Body of pancreas (tissue), 4 donors: Measurements from ENCODE around the gene CFAP92. TPM values are rescaled to one million over a fixed set of nuclear protein-coding genes. Genes with fewer than 3 reads are reported as not detected.

Experiments used
- ATAC-seq: fragments of 150-250 bp; one replicate; pipeline ENCODE4 v1.9.1; 2016
- DNase-seq, 4 donors: peaks; one replicate each; pipeline ENCODE4 v3.0.0-alpha.2; 2019
- H3K27ac ChIP-seq, 4 donors: fragments of 200-600 bp; sonication (generic); 1 replicate in 3 of 4; 2 replicates in 1 of 4; pipeline versions ENCODE4 v1.5.1 to v1.6.1; 2016 to 2019; ENCODE audit warnings: mild to moderate bottlenecking in 1 of 4, mixed read lengths in 1 of 4, moderate library complexity in 1 of 4
- H3K27me3 ChIP-seq, 2 donors: fragments of 200-600 bp; sonication (generic); one replicate each; pipeline ENCODE4 v1.6.0; 2016; ENCODE audit warnings: mild to moderate bottlenecking in 1 of 2
- H3K36me3 ChIP-seq, 2 donors: fragments of 200-600 bp; sonication (generic); replicated peaks in 1 of 2; 2 replicates each; pipeline ENCODE4 v1.5.1; 2016; ENCODE audit warnings: low read depth in 2 of 2; ENCODE audit not compliant: insufficient read depth in 1 of 2
- H3K4me1 ChIP-seq: fragments of 200-600 bp; sonication (generic); one replicate; pipeline ENCODE4 v1.6.0; 2016
- H3K4me3 ChIP-seq, 2 donors: fragments of 200-600 bp; sonication (generic); 1 replicate in 1 of 2; 2 replicates in 1 of 2; pipeline ENCODE4 v1.5.1; 2016 to 2019
- H3K9me3 ChIP-seq, 3 donors: fragments of 200-600 bp; sonication (generic); 1 replicate in 2 of 3; 2 replicates in 1 of 3; pipeline ENCODE4 v1.5.1; 2016
- CTCF ChIP-seq, 7 experiments: fragments of 450-650 bp in 4 of 7; fragments of 200-600 bp in 3 of 7; sonication (generic) in 3 of 7; IDR thresholded peaks; one replicate each; pipeline ENCODE4 v1.5.1; 2016 to 2019; ENCODE audit warnings: antibody characterized with exemption in 7 of 7
- POLR2A ChIP-seq, 3 donors: fragments of 450-650 bp; IDR thresholded peaks; one replicate each; pipeline ENCODE4 v1.6.1; 2016; ENCODE audit warnings: antibody characterized with exemption in 3 of 3, mild to moderate bottlenecking in 2 of 3
- WGBS, 2 donors: methylation state at CpG; one replicate each; pipeline ENCODE4 v1.1.5; 2017; 5-methylcytosine and 5-hydroxymethylcytosine counted together
- intact Hi-C: fragments of 100-400 bp; cut with DNase I; formaldehyde crosslinking; loops from one replicate; pipeline ENCODE4 v1.15.1; 2023
- total RNA-seq, 2 donors: library from RNA; depleted of rRNA; stranded (reverse); fragments of >200 nt; gene quantifications; one replicate each; pipeline ENCODE4 v1.1.0, GENCODE V29; 2016

Gene CFAP92
- total RNA-seq, 2 donors from 2014 or later, result not detected

GRCh38 chr3:128907706-128908445 lies 86.0 kb downstream of the CFAP92 start:
- H3K4me3 ChIP-seq, result no peak overlapping the region
- H3K4me1 ChIP-seq, result no peaks in the 10 kb centered on the region
- no peaks in the 10 kb centered on the region for H3K27me3 ChIP-seq
- no peak for TF ChIP-seq POLR2A (IDR thresholded peaks at IDR 0.05)
- no peak for TF ChIP-seq CTCF (IDR thresholded peaks at IDR 0.05)
- intact Hi-C loops, result no loop called here
- DNase-seq (no peak), ATAC-seq (no peak)
- peaks cover 5 to 54% of the 10 kb centered on the region in 2 donors for H3K36me3 ChIP-seq
- 93% methylated on average over 15 of the region's 15 CpGs; no CpG with 5 or more reads in 1 of the 2 donors for WGBS, 2 donors
- no peaks in the 10 kb centered on the region for H3K9me3 ChIP-seq
- no peak overlapping the region for H3K27ac ChIP-seq

DNA sequence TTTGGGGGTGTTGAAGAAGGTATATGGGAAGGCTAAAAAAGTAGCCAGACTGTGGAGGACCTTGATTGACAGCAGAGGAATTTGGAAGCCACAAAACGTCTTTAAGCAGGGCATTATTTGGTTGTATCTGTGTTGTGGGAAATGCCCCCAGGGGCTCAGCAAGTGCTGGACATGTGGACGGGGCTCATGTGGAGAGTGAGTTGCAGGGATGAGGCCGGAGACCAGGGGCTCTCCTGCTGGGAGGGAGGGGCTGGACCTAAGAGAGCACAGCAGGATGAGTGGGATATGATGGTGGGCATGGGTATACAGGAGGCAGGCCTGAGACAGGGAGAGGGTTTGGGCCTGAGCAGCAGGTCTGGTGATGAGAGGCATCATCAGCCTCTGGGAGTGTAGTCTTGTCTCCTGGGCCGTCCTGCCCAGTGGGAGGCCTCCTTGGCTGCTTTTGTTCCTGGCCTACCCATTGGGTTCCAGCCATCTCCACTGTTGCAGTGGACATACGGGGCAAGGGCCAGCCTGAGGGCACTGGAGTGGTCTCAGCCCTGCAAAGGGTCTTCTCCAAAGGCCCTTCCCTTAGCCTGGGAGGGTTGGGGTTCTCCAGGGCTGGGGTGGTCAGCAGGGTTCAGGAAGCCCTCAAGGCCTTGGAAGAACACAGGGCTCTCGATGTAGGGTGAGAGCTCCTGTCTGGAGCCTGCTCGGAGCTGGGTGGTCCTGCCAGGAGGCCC lies 86.9 kb downstream of the CFAP92 start:
- ATAC-seq, result no peak
- peaks cover 5 to 51% of the 10 kb centered on the region in 2 donors for H3K36me3 ChIP-seq
- no peak for DNase-seq
- H3K4me1 ChIP-seq, result no peaks in the 10 kb centered on the region
- 74 to 86% methylated on average over 4 to 7 of the region's 7 CpGs for WGBS, 2 donors
- TF ChIP-seq POLR2A (IDR thresholded peaks at IDR 0.05) (no peak), CTCF (IDR thresholded peaks at IDR 0.05) (no peak)
- H3K27me3 ChIP-seq, result no peaks in the 10 kb centered on the region
- no peaks in the 10 kb centered on the region for H3K9me3 ChIP-seq
- no peak overlapping the region for H3K27ac ChIP-seq
- intact Hi-C loops, result no loop called here
- H3K4me3 ChIP-seq, result no peak overlapping the region

DNA sequence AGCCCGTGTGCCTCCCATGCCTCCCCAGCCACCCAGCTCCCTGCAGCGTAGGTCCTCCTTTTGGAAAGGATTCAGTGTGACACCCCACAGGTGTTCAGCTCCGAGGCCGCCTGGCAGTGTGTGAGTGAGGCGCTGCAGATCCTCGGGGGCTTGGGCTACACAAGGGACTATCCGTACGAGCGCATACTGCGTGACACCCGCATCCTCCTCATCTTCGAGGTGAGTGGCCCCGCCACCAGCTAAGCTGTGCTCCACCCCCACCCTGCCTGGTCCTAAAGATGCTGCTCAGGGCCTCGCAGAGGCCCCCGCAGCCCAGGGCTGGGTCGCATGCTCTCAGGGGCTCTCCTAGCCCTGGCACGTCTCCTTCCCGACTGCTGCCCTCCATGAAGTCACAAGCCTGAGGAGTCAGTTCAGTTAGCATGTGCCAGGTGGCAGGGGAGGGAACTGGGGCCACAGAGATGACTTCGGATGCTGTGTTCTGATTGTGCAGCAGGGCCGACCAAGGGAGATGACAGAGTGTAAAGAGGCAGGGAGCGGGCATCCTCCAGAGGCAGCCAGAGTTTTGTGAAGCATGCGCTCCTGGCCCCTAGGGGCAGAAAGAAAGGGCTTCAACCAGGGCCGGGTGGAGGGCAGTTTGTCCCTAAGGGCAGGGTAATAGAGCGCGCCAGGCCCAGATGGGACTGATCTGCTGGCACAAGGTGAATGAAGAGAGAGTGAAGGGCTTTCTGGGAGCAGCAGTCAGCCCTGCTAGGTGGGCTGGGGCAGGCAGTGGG lies 87.7 kb downstream of the CFAP92 start:
- Histone ChIP-seq H3K36me3 (peaks cover 5 to 55% of the 10 kb centered on the region in 2 donors), H3K4me1 (no peaks in the 10 kb centered on the region), H3K9me3 (no peaks in the 10 kb centered on the region), H3K4me3 (no peak overlapping the region), H3K27ac (no peak overlapping the region), H3K27me3 (no peaks in the 10 kb centered on the region)
- intact Hi-C loops, result no loop called here
- no peak for ATAC-seq
- DNase-seq, result no peak
- TF ChIP-seq CTCF (IDR thresholded peaks at IDR 0.05) (no peak), POLR2A (IDR thresholded peaks at IDR 0.05) (no peak)
- WGBS, 2 donors, result 87 to 90% methylated on average over 11 to 25 of the region's 25 CpGs

DNA sequence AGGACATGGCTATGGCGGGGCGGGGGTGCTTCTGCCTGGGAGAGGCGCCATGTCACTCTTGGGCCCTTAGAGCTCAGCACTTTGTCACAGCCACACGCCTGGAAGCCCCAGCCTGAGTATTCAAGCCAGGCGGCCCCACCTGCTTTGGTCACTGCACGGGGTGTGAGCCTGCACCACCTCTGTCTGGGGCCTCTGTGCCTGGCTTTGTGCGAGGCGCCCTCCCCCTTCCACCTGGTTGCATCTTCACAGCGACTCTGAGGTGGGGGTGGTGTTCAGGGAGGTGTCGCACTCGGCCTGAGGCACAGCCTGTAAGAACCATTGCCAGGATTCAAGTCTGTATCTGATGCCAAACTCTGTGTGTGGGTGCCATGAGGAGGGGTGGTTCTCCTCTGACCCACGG lies 90.4 kb downstream of the CFAP92 start:
- Histone ChIP-seq H3K27ac (no peak overlapping the region), H3K27me3 (no peaks in the 10 kb centered on the region), H3K4me1 (no peaks in the 10 kb centered on the region), H3K36me3 (peaks cover 10 to 64% of the 10 kb centered on the region in 2 donors), H3K9me3 (no peaks in the 10 kb centered on the region), H3K4me3 (no peak overlapping the region)
- no peak for ATAC-seq
- TF ChIP-seq CTCF (IDR thresholded peaks at IDR 0.05) (no peak), POLR2A (IDR thresholded peaks at IDR 0.05) (no peak)
- 79 to 89% methylated on average over 7 to 12 of the region's 12 CpGs for WGBS, 2 donors
- DNase-seq, result no peak
- intact Hi-C loops, result no loop called here
